Subcutaneous adipose tissue (tissue), 4 donors: Measurements from ENCODE around the gene EEFSEC. TPM values are rescaled to one million over a fixed set of nuclear protein-coding genes. Genes with fewer than 3 reads are reported as not detected.

ENCODE experiments used
- total RNA-seq, 4 donors: library from RNA; depleted of rRNA; stranded (reverse); fragments of >200 nt; gene quantifications; one replicate each; pipeline ENCODE4 v1.1.0, GENCODE V29; 2016
- TF ChIP-seq, protein P1 (sequence below): fragments of 450-650 bp; IDR thresholded peaks from one replicate; pipeline ENCODE4 v1.5.1; 2016; ENCODE audit warnings: low read depth, mild to moderate bottlenecking, control low read depth, antibody characterized with exemption, moderate library complexity

EEFSEC gene
- total RNA-seq, 4 donors from 2014 or later: 13.7 to 26.9 (median 17.4) TPM

DNA sequence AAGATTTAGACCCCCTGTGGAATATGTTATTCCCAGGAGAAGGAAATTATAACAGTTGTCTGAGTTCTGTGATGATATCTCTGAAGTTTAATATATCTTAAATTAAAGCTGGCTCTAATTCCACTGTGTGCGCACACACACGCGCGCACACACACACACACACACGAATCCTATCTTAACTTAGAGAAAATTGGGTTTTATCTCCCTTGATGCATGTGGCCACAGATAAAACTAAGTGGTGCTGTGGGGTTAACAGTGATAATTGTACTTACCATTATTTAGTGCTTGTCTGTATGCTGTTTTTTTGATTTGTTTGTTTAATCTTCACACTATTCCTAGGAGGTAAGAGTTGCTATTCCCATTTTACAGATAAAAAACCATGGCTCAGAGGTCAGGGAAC is 7.4 kb downstream of the EEFSEC start:
- TF ChIP-seq, protein P1, sequence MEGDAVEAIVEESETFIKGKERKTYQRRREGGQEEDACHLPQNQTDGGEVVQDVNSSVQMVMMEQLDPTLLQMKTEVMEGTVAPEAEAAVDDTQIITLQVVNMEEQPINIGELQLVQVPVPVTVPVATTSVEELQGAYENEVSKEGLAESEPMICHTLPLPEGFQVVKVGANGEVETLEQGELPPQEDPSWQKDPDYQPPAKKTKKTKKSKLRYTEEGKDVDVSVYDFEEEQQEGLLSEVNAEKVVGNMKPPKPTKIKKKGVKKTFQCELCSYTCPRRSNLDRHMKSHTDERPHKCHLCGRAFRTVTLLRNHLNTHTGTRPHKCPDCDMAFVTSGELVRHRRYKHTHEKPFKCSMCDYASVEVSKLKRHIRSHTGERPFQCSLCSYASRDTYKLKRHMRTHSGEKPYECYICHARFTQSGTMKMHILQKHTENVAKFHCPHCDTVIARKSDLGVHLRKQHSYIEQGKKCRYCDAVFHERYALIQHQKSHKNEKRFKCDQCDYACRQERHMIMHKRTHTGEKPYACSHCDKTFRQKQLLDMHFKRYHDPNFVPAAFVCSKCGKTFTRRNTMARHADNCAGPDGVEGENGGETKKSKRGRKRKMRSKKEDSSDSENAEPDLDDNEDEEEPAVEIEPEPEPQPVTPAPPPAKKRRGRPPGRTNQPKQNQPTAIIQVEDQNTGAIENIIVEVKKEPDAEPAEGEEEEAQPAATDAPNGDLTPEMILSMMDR: no peak

DNA sequence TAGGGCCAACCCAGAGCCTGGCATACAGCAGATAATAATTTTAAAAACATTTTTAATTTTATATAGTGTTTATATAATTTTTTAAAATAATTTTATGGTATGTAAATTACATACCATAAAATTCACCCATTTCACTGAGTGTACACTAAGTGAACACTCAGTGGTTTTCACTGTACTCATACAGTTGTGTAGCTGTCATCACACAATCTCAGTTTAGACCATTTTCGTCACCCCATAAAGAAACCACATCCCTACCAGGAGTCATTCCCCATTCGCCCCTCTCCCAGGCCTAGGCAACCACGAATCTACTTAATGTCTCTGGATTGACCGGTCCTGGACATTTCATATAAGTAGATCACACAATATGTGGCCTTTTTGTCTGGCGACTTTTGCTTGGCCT is 10.2 kb downstream of the EEFSEC start:
- TF ChIP-seq, protein P1: no peak

DNA sequence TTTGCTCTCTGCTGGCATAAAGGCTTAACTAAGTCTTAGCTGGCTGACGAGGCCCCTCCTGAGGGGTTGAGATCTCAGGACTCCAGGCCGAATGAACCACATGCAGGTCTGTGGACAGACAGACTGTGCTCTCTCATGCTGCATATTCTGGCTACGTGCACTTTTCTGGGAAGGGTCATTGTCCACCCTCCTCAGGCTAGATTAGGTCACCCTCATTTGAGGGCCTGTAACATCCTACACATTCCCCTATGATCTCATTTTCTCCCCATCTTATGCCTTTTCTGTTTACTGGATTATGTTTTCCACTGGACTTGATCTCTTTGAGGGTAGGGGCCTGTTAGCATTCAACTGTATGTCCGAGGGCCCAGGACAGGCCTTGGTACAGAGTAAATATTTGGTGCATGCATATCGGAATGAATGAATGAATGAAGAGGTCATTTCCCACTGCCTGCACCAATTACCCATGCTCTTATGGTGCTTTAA is 13.7 kb downstream of the EEFSEC start:
- TF ChIP-seq, protein P1: no peak

DNA sequence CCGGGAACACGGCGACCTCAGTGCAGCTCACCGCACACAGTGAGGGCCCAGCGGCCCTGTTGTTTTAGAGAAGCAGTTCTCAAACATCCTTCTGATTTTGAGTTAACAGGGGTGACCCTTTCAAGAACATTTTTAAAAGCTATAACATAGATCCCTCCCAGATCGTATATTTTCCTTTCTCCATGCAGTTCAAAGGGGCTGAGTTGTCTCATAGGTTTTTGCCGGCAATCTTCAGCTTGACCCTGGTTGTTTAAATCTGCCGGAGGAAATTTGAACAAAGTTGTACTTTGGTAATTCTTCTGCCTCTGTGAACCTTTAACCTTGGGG is 14.3 kb downstream of the EEFSEC start:
- TF ChIP-seq, protein P1: no peak

DNA sequence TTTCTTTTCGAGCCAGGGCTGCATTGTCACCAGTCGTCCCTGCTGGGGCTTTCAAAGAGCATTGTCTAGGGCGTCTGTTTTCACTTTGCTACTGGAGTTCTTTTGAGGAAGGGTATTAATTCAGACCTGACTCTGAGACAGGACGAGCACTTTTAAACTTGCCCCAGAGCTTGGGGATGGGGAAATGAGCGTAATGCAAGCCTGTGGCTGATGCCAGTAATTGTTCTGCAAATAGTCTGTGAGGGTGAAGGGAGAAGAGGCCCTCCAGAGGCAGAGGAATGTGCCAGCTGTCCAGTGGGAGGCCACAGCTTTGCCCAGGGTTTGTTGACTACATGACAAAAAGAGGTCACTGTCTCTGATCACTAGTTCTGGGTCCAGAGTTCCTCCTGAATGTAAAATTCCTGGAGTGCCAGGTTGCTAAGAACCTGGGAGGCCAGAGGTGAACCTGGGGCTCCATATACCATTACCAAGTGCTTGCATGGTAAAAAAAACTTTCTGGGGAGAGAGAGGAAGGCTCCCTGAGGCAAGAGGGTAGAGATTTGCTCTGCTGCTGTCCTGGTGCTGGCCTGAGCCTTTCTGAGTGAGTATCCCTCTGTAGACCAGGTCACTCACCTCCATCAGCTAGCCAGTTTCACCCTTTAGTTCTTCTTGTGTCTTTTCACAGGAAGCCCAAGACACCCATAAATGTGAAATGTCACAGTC is 14.8 kb downstream of the EEFSEC start:
- TF ChIP-seq, protein P1: no peak

DNA sequence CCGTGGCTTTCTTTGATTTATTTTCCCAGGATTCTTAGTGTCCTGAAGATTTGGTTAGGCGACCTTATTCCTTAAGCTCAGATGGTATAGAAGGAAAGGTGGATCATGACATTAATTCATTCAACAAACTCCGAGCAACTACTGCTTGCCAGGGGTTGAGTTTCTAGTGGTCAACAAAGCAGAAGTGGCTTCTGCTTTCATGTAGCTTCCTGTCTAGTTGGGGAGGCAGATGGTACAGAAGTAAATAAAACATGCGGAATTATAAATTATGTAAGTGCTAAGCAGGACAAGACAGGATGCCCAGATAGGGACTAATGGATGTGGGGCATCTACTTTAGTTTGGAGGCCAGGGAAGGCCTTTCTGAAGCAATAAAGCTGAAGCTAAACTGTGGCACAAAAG is 15.6 kb downstream of the EEFSEC start:
- TF ChIP-seq, protein P1: no peak

DNA sequence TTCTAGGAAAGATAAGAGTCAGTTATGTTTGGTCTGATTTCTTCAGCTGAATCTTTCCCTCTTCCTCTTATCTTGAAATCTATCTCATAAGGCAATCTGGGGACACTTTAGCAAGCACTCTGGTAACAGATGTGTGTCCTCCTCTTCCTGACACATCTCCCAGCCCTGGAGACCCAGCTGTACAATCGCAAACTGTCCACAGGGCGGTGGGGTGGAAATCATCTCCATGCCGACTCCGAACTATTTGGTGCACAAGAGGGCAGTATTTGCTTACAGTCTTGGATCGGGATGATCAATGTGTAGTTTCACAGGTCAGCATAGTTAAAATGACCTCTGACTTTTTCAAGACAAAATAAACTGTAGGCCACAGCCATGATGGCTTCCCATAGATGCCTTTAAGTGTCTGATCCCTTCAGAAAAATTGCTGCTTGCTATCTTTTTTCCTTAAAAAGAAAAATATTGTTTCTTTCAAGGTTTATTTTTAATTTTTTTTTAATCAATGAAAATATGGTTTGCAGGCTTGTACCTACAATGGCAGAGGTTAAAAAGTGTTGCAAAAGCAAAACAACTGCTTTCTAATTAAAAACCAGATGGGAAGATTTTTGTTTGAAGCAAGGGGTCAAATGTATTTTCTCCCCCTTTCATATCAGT is 17.7 kb downstream of the EEFSEC start:
- TF ChIP-seq, protein P1: no peak
